NCI-H345 treated with DMSO at 0.1 percent for 48 hours (cell line): ENCODE data around the gene FAM110A.
"Not testable (repeated sequence)": the region's sequence is repeated elsewhere in the genome, so short reads cannot be mapped to it uniquely, and the experiment has no call there.

Experiments used
- DNase-seq: peaks from one replicate; lab custom pipeline; 2025; ENCODE audit not compliant: unreplicated experiment; lab: John Stamatoyannopoulos, UW

Gene FAM110A

DNA sequence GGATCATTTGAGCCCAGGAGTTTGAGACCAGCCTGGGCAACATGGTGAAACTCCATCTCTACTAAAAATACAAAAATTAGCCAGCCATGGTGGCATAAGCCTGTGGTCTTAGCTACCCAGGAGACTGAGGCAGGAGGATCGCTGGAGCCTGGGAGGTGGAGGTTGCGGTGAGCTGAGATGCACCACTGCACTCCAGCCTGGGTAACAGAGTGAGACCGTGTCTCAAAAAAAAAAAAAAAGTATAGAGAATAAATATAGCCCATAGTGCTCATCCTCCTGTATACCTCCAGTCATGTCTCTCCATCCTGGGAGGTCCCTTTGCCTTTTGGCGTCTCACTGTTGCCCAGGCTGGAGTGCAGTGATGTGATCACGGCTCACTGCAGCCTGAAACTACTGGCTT lies 58.9 kb downstream of the FAM110A start:
- not testable (repeated sequence) for DNase-seq
